HEK293 (cell line): Measurements from ENCODE around the gene LAMB2.

Experiments used
- GLIS2 ChIP-seq: fragments of 450-650 bp; formaldehyde crosslinking; IDR thresholded peaks from 2 replicates; pipeline ENCODE4 v1.5.1; 2016; ENCODE audit warnings: missing biosample characterization, missing genetic modification characterization
- HOXD13 ChIP-seq: sonication (generic); formaldehyde crosslinking; IDR thresholded peaks from 2 replicates; pipeline ENCODE4 v1.8.0; 2022; ENCODE audit warnings: missing genetic modification reagents, borderline replicate concordance
- KLF8 ChIP-seq: fragments of 450-650 bp; formaldehyde crosslinking; IDR thresholded peaks from 2 replicates; pipeline ENCODE4 v1.5.1; 2016; ENCODE audit warnings: missing biosample characterization, missing genetic modification characterization
- SALL2 ChIP-seq: fragments of 450-650 bp; formaldehyde crosslinking; IDR thresholded peaks from 2 replicates; pipeline ENCODE4 v1.5.0; 2017; ENCODE audit warnings: missing biosample characterization, mild to moderate bottlenecking, missing genetic modification characterization, borderline replicate concordance
- SETDB1 ChIP-seq: IDR thresholded peaks from one replicate; pipeline ENCODE4 v1.6.1; 2017; ENCODE audit warnings: mild to moderate bottlenecking, low read length, moderate library complexity, mixed read lengths; ENCODE audit not compliant: insufficient read length
- ZBTB1 ChIP-seq: fragments of 450-650 bp; formaldehyde crosslinking; IDR thresholded peaks from 2 replicates; pipeline ENCODE4 v1.5.1; 2016; ENCODE audit warnings: missing biosample characterization, missing genetic modification characterization
- ZNF184 ChIP-seq: fragments of 450-650 bp; IDR thresholded peaks from 2 replicates; pipeline ENCODE4 v1.5.1; 2018; ENCODE audit warnings: missing biosample characterization, mild to moderate bottlenecking, missing genetic modification characterization
- ZNF223 ChIP-seq: fragments of 450-650 bp; formaldehyde crosslinking; IDR thresholded peaks from 2 replicates; pipeline ENCODE4 v1.5.1; 2016; ENCODE audit warnings: missing biosample characterization, missing genetic modification characterization
- ZNF274 ChIP-seq, 2 experiments: fragments of 200-500 bp in 1 of 2; fragments of 450-650 bp in 1 of 2; sonication (Bioruptor generic) in 1 of 2; formaldehyde crosslinking in 1 of 2; IDR thresholded peaks; 2 replicates each; pipeline versions ENCODE4 v1.5.1 to v1.6.1; 2014 to 2016; ENCODE audit warnings: borderline replicate concordance in 1 of 2, inconsistent platforms in 1 of 2, low read length in 1 of 2, missing biosample characterization in 1 of 2, missing genetic modification characterization in 1 of 2
- ZNF48 ChIP-seq: fragments of 450-650 bp; formaldehyde crosslinking; IDR thresholded peaks from 2 replicates; pipeline ENCODE4 v1.5.1; 2016; ENCODE audit warnings: missing biosample characterization, missing genetic modification characterization
- ZNF555 ChIP-seq: fragments of 450-650 bp; formaldehyde crosslinking; conservative IDR thresholded peaks from 2 replicates; pipeline ENCODE4 v1.5.1; 2017; ENCODE audit warnings: missing biosample characterization, mild to moderate bottlenecking, missing genetic modification characterization, inconsistent platforms
- ZNF660 ChIP-seq: fragments of 450-650 bp; IDR thresholded peaks from 2 replicates; pipeline ENCODE4 v1.5.1; 2018; ENCODE audit warnings: missing biosample characterization, mild to moderate bottlenecking, missing genetic modification characterization
- ZNF701 ChIP-seq: fragments of 450-650 bp; formaldehyde crosslinking; IDR thresholded peaks from 2 replicates; pipeline ENCODE4 v1.5.1; 2016; ENCODE audit warnings: missing biosample characterization, missing genetic modification characterization
- ZNF776 ChIP-seq: fragments of 450-650 bp; formaldehyde crosslinking; IDR thresholded peaks from 2 replicates; pipeline ENCODE4 v1.5.0; 2017; ENCODE audit warnings: missing biosample characterization, missing genetic modification characterization, borderline replicate concordance
- ZNF843 ChIP-seq: fragments of 450-650 bp; formaldehyde crosslinking; IDR thresholded peaks from 2 replicates; pipeline ENCODE4 v1.5.1; 2016; ENCODE audit warnings: missing biosample characterization, missing genetic modification characterization
- TF ChIP-seq, protein P1 (sequence below): fragments of 450-650 bp; formaldehyde crosslinking; IDR thresholded peaks from 2 replicates; pipeline ENCODE4 v1.5.1; 2016; ENCODE audit warnings: missing biosample characterization, missing genetic modification characterization, borderline replicate concordance
- TF ChIP-seq, protein P2 (sequence below): fragments of 450-650 bp; formaldehyde crosslinking; IDR thresholded peaks from 2 replicates; pipeline ENCODE4 v1.5.1; 2016; ENCODE audit warnings: missing biosample characterization, missing genetic modification characterization
- TF ChIP-seq, protein P3 (sequence below): fragments of 450-650 bp; formaldehyde crosslinking; IDR thresholded peaks from 2 replicates; pipeline ENCODE4 v1.5.1; 2016; ENCODE audit warnings: missing biosample characterization, missing genetic modification characterization, borderline replicate concordance
- TF ChIP-seq, protein P4 (sequence below): fragments of 450-650 bp; formaldehyde crosslinking; IDR thresholded peaks from 2 replicates; pipeline ENCODE4 v1.5.0; 2017; ENCODE audit warnings: missing biosample characterization, missing genetic modification characterization, borderline replicate concordance
- TF ChIP-seq, protein P5 (sequence below): fragments of 450-650 bp; formaldehyde crosslinking; IDR thresholded peaks from 2 replicates; pipeline ENCODE4 v1.5.1; 2016; ENCODE audit warnings: missing biosample characterization, missing genetic modification characterization
- TF ChIP-seq, protein P6 (sequence below): fragments of 450-650 bp; formaldehyde crosslinking; IDR thresholded peaks from 2 replicates; pipeline ENCODE4 v1.5.1; 2016; ENCODE audit warnings: missing biosample characterization, missing genetic modification characterization

LAMB2 gene

DNA sequence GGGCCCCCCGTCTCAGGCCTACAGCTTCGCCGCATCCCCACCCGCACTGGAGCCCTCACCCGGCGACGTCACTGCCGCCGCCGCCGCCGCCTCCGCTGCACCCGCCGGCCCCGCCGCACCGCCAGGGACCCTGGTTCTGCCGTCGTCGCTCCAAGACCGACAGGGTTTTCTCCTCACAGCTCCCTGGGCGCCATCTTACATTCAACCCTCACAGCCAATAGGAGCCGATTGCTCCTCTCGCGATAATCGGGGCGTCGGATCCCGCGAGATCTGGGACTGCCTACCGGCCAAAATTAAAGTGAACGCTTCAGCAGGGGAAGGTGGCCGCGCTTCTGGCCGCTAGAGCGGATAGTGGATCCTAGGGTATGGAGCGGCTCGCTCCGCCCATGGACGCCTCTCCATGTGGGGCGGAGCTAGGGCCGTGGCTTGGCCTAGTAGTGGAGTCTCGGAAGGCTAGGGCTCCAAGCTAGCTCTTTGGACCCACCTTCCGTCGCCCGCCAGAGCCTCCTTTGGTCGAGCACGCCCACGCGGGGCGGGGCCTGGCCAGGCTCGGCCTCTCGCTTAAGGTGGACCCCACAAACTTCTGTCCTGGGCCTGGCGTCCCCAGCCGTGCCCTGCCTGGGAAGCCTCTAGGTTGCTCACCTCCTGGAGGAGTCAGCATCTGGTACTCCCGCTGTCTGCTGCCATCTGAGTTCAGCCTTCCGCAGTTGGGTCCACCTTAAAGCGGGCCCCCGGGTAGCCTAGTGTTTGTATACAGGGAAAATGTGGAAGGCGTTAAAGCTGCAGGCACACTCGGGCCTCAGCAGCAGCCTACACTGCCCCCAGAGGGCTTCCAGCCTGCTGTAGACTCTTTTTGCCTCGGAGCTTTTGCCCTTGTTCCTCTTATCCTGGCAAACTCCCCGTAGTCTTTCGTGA lies 38.7 kb downstream of the LAMB2 start, which contains the start of gene QRICH1 (continued):
- TF ChIP-seq, protein P1, sequence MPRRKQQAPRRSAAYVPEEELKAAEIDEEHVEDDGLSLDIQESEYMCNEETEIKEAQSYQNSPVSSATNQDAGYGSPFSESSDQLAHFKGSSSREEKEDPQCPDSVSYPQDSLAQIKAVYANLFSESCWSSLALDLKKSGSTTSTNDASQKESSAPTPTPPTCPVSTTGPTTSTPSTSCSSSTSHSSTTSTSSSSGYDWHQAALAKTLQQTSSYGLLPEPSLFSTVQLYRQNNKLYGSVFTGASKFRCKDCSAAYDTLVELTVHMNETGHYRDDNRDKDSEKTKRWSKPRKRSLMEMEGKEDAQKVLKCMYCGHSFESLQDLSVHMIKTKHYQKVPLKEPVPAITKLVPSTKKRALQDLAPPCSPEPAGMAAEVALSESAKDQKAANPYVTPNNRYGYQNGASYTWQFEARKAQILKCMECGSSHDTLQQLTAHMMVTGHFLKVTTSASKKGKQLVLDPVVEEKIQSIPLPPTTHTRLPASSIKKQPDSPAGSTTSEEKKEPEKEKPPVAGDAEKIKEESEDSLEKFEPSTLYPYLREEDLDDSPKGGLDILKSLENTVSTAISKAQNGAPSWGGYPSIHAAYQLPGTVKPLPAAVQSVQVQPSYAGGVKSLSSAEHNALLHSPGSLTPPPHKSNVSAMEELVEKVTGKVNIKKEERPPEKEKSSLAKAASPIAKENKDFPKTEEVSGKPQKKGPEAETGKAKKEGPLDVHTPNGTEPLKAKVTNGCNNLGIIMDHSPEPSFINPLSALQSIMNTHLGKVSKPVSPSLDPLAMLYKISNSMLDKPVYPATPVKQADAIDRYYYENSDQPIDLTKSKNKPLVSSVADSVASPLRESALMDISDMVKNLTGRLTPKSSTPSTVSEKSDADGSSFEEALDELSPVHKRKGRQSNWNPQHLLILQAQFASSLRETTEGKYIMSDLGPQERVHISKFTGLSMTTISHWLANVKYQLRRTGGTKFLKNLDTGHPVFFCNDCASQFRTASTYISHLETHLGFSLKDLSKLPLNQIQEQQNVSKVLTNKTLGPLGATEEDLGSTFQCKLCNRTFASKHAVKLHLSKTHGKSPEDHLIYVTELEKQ (tag by site-specific recombination), result no peak
- TF ChIP-seq ZNF555 (tag by site-specific recombination) (no peak), SALL2 (tag by site-specific recombination) (no peak), GLIS2 (tag by site-specific recombination) (peak; percentile 66), ZNF223 (tag by site-specific recombination) (no peak), ZNF184 (0 out of 2 replicates have a peak, but pooled peaks have one; percentile 36), ZNF660 (tag by site-specific recombination) (peak; percentile 87), ZNF701 (no peak), ZNF48 (tag by site-specific recombination) (no peak), KLF8 (tag by site-specific recombination) (peak; percentile 82), HOXD13 (CRISPR knock-in tag) (no peak), ZNF843 (tag by site-specific recombination) (no peak), SETDB1 (no peak), ZNF776 (no peak), ZBTB1 (tag by site-specific recombination) (no peak), ZNF274 (IDR thresholded peaks at IDR 0.05; ENCODE audit: low read length) (no peak), ZNF274 (tag by site-specific recombination; IDR thresholded peaks at IDR 0.05; ENCODE audit: borderline replicate concordance) (no peak)
- TF ChIP-seq, protein P2, sequence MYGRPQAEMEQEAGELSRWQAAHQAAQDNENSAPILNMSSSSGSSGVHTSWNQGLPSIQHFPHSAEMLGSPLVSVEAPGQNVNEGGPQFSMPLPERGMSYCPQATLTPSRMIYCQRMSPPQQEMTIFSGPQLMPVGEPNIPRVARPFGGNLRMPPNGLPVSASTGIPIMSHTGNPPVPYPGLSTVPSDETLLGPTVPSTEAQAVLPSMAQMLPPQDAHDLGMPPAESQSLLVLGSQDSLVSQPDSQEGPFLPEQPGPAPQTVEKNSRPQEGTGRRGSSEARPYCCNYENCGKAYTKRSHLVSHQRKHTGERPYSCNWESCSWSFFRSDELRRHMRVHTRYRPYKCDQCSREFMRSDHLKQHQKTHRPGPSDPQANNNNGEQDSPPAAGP (tag by site-specific recombination), result peak; percentile 61
- TF ChIP-seq, protein P3, sequence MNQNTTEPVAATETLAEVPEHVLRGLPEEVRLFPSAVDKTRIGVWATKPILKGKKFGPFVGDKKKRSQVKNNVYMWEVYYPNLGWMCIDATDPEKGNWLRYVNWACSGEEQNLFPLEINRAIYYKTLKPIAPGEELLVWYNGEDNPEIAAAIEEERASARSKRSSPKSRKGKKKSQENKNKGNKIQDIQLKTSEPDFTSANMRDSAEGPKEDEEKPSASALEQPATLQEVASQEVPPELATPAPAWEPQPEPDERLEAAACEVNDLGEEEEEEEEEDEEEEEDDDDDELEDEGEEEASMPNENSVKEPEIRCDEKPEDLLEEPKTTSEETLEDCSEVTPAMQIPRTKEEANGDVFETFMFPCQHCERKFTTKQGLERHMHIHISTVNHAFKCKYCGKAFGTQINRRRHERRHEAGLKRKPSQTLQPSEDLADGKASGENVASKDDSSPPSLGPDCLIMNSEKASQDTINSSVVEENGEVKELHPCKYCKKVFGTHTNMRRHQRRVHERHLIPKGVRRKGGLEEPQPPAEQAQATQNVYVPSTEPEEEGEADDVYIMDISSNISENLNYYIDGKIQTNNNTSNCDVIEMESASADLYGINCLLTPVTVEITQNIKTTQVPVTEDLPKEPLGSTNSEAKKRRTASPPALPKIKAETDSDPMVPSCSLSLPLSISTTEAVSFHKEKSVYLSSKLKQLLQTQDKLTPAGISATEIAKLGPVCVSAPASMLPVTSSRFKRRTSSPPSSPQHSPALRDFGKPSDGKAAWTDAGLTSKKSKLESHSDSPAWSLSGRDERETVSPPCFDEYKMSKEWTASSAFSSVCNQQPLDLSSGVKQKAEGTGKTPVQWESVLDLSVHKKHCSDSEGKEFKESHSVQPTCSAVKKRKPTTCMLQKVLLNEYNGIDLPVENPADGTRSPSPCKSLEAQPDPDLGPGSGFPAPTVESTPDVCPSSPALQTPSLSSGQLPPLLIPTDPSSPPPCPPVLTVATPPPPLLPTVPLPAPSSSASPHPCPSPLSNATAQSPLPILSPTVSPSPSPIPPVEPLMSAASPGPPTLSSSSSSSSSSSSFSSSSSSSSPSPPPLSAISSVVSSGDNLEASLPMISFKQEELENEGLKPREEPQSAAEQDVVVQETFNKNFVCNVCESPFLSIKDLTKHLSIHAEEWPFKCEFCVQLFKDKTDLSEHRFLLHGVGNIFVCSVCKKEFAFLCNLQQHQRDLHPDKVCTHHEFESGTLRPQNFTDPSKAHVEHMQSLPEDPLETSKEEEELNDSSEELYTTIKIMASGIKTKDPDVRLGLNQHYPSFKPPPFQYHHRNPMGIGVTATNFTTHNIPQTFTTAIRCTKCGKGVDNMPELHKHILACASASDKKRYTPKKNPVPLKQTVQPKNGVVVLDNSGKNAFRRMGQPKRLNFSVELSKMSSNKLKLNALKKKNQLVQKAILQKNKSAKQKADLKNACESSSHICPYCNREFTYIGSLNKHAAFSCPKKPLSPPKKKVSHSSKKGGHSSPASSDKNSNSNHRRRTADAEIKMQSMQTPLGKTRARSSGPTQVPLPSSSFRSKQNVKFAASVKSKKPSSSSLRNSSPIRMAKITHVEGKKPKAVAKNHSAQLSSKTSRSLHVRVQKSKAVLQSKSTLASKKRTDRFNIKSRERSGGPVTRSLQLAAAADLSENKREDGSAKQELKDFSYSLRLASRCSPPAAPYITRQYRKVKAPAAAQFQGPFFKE (tag by site-specific recombination), result no peak
- TF ChIP-seq, protein P4, sequence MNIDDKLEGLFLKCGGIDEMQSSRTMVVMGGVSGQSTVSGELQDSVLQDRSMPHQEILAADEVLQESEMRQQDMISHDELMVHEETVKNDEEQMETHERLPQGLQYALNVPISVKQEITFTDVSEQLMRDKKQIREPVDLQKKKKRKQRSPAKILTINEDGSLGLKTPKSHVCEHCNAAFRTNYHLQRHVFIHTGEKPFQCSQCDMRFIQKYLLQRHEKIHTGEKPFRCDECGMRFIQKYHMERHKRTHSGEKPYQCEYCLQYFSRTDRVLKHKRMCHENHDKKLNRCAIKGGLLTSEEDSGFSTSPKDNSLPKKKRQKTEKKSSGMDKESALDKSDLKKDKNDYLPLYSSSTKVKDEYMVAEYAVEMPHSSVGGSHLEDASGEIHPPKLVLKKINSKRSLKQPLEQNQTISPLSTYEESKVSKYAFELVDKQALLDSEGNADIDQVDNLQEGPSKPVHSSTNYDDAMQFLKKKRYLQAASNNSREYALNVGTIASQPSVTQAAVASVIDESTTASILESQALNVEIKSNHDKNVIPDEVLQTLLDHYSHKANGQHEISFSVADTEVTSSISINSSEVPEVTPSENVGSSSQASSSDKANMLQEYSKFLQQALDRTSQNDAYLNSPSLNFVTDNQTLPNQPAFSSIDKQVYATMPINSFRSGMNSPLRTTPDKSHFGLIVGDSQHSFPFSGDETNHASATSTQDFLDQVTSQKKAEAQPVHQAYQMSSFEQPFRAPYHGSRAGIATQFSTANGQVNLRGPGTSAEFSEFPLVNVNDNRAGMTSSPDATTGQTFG (tag by site-specific recombination), result no peak
- TF ChIP-seq, protein P5, sequence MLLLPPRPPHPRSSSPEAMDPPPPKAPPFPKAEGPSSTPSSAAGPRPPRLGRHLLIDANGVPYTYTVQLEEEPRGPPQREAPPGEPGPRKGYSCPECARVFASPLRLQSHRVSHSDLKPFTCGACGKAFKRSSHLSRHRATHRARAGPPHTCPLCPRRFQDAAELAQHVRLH (tag by site-specific recombination), result no peak
- TF ChIP-seq, protein P6, sequence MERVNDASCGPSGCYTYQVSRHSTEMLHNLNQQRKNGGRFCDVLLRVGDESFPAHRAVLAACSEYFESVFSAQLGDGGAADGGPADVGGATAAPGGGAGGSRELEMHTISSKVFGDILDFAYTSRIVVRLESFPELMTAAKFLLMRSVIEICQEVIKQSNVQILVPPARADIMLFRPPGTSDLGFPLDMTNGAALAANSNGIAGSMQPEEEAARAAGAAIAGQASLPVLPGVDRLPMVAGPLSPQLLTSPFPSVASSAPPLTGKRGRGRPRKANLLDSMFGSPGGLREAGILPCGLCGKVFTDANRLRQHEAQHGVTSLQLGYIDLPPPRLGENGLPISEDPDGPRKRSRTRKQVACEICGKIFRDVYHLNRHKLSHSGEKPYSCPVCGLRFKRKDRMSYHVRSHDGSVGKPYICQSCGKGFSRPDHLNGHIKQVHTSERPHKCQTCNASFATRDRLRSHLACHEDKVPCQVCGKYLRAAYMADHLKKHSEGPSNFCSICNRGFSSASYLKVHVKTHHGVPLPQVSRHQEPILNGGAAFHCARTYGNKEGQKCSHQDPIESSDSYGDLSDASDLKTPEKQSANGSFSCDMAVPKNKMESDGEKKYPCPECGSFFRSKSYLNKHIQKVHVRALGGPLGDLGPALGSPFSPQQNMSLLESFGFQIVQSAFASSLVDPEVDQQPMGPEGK (tag by site-specific recombination), result peak; percentile 64
